Cerebellar cortex (tissue), 1 donor: ENCODE results near the gene BCAM.
A peak's percentile ranks its signal among the peaks of the same experiment; 100 is the strongest.
"Not testable (repeated sequence)": the region's sequence is repeated elsewhere in the genome, so short reads cannot be mapped to it uniquely, and the experiment has no call there.

Source experiments
- DNase-seq: peaks from one replicate; pipeline ENCODE4 v3.0.0-alpha.2; 2015; ENCODE audit warnings: low spot score

Gene BCAM, protein sequence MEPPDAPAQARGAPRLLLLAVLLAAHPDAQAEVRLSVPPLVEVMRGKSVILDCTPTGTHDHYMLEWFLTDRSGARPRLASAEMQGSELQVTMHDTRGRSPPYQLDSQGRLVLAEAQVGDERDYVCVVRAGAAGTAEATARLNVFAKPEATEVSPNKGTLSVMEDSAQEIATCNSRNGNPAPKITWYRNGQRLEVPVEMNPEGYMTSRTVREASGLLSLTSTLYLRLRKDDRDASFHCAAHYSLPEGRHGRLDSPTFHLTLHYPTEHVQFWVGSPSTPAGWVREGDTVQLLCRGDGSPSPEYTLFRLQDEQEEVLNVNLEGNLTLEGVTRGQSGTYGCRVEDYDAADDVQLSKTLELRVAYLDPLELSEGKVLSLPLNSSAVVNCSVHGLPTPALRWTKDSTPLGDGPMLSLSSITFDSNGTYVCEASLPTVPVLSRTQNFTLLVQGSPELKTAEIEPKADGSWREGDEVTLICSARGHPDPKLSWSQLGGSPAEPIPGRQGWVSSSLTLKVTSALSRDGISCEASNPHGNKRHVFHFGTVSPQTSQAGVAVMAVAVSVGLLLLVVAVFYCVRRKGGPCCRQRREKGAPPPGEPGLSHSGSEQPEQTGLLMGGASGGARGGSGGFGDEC

DNA sequence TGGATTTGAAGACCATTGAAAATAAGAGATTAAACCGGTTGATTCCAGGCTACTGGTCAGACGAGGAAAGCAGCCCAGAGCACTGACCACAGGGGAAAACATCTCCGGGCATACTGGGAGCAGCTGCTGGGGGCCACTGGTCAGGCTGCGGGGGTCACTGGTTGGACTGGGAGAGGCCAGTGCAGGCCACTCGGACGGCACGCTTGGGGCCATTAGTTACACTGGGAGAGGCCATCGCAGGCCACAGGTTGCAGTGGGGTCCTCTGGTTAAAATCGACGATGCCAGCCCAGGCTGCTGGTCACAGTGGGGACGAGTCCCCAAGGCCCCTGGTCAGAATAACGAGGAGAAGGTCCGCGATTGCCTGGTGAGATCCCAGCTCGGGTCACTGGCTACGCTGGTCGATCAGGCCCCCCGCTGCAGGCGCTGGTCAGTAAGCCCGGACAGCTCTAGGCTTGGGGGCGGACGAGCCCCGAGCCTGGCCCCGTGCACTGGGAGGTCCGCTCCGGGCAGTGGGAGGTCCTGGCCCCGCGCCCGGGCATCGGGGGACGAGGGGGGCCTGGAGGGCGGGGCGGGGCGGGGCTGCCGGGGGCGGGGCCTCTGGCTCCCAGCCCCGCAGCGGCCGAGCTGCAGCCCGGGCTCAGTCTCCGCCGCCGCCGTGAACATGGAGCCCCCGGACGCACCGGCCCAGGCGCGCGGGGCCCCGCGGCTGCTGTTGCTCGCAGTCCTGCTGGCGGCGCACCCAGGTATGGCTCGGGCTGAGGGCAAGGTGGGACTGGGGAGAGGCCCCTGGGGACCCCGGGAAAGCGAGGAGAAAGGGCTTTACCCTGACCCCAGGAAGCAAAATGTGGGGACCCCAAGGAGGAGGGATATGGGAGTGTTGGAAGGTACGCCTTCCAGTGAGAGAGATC lies at the start of gene BCAM:
Gene BCAM (plus strand): TSS at position 641 of the 909 bp plus-strand sequence. CDS start 22 bp downstream, at position 663.
- peak; percentile 38 for DNase-seq

DNA sequence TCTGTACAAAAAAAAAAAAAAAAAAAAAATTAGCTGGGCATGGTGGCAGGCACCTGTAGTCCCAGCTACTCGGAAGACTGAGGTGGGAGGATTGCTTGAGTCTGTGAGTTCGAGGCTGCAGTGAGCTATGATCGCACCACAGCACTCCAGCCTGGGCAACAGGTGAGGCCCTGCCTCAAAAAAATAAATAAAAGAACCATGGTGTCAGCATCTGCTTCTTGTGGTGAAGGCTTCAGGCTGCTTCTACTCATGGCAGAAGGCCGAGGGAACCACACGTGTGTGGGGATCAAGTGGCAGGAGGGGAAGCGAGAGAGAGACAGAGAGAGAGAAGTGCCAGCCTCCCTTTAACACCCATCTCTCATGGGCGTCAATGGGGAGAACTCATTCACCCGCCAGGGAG lies 46.9 kb upstream of the BCAM start:
- no peak for DNase-seq

DNA sequence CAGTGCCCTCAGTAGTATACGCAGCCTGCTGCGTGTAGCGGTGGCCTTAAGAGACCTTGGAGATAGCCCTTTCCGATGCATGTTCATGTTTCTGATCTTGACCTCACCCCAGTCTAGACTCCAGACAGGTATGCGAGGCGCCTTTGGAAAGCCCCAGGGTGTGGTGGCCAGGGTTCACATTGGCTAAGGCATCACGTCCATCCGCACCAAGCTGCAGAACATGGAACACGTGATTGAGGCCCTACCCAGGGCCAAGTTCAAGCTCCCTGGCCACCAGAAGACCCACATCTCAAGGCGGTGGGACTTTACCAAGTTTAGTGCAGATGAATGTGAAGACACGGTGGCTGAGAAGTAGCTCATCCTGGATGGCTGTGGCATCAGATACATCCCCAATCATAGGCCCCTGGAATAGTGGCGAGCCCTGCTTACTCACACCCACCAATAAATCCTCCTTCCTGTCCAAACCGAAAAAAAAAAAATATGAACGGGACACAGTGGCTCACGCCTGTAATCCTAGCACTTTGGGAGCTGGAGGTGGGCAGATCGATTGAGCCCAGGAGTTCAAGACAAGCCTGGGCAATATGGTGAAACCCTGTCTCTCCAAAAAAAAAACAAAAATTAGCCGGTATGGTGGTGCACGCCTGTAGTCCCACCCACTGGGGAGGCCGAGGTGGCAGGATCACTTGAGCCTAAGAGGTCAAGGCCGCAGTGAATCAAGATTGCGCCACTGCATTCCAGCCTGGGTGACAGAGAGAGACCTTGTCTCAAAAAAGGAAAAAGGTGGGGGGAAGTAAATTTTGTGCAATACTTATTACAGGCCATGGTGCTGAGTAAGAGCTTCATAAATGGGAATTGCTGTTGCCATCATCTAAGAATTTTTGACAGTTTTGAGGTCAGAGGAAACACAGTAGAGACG lies 43.6 kb upstream of the BCAM start:
- no peak for DNase-seq

DNA sequence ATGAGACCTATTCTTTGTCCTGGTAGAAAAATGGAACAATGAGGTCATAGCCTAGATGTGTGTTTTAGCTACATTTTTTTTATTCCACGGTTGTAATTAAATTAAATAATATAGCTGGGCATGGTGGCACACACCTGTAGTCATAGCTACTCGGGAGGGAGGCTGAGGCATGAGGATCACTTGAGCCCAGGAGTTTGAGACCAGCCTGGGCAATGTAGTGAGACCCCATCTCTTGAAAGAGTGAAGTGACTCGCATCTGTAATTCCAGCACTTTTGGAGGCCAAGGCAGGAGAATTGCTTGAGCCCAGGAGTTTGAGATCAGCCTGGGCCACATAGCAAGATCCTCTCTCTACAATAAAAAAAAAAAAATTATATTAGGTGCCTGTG lies 43.0 kb upstream of the BCAM start:
- DNase-seq = no peak

DNA sequence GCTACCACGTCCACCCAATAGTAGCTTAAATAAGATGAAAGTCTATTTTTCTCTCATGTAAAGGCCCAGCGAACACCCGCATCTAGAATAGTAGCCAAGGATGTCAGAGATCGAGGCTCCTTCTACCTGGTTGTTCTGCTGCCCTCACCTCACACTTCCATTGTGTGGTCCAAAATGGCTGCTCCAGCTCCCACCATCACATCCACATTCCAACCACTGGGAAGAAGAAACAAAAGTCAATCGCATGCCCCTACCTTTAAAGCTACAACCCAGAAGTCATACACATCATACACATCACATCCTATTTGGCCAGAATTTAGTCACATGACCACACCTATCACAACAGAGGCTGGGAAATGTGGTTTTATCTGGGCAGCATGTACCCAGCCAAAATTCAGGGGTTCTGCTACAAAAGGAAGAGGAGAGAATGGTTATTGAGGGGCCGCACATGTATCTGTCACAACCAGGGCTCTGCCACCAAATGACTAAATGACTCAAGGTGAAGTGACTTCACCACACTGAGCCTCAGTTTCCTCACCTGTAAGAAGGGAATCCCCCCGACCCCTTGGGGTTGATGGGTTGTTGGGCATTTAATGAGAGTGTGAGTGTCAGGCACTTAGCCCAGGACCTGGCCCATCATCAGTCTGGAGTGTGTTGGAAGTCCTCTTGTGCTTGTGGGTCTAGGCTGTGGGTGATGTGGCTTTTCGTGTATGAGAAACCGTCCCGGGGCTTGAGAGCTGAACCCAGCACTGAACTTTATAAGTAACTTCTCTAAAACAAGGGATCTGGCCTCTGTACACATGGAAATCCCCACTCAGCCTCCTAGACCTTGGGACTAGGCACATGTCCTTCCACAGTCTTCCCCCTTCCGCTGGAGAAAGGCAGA lies 41.4 kb upstream of the BCAM start:
- DNase-seq = no peak

DNA sequence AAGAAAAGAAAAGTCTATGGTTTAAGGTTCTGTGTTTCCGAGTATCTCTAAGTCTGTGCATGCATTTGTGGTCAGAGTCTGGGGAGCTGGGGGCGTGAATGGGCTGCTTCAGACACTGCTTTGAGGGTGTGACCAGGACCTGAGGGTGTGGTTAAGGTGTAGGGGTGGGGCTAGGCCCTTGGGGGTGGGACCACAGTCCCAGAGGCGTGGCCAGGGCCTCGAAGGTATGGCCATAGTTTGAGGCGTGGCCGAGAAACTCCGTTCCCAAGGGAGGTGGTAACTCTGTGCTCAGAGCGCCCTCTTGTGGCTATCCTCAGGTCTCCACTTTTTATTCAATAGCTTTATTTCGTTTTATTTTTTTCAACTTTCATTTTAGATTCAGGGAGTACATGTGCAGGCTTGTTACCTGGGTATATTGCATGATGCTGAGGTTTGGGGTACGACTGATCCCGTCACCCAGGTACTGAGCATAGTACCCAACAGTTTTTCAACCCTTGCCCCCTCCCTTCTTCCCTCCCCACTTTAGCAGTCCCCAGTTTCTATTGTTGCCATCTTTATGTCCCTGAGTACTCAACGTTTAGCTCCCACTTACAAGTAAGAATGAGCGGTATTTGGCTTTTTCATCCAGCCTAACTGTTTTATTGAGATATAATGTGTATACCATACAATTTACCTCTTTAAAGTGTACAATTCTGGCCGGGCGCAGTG lies 38.2 kb upstream of the BCAM start:
- peak; percentile 83 for DNase-seq

DNA sequence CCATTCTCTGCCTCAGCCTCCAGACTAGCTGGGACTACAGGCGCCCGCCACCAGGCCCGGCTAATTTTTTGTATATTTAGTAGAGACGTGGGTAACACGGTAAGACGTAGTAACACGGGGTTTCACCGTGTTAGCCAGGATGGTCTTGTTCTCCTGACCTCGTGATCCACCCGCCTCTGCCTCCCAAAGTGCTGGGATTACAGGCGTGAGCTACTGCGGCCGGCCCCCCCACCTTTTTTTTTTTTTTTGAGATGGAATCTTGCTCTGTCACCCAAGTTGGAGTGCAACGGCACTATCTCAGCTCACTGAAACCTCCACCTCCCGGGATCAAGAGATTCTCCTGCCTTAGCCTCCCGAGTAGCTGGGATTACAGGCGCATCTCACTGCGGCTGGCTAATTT lies 36.8 kb upstream of the BCAM start:
- DNase-seq = not testable (repeated sequence)

DNA sequence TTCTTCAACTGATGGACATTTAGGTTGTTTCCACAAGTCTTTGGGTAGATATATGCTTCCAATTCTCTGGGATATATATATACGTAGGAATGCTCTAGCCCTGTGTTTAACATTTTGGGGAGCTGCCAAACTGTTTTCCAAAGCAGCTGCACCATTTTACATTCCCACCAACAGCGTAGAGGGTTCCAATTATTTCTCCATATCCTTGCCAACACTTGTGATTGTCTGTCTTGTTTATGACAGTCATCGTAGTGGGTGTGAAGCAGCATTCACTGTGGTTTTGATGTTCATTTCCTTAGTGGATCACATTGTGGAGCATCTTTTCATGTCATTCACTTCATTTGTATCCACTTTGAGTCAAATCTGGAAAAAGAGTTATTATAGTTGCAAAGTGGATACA lies 35.9 kb upstream of the BCAM start:
- DNase-seq = no peak

DNA sequence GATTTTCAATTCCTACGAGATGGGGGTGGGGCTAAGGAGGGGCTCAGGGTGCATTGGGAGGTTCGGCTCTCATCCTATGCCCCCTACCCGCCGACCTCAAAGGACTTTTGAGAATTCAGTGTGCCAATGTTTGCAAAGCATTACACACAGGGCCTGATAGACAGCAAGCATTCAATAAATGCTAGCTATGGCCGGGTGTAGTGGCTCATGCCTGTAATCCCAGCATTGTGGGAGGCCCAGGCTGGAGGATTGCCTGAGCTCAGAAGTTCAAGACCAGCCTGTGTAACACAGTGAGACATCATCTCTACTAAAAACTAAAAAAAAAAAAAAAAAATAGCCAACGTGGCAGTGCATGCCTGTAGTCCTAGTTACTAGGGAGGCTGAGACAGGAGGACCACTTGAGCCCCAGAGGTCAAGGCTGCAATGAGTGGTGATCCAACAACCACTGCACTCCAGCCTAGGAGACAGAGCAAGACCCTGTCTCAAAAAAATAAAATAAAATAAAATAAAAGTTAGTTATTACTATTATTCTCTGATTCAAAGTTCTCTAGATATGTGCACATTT lies 33.1 kb upstream of the BCAM start:
- DNase-seq = no peak

DNA sequence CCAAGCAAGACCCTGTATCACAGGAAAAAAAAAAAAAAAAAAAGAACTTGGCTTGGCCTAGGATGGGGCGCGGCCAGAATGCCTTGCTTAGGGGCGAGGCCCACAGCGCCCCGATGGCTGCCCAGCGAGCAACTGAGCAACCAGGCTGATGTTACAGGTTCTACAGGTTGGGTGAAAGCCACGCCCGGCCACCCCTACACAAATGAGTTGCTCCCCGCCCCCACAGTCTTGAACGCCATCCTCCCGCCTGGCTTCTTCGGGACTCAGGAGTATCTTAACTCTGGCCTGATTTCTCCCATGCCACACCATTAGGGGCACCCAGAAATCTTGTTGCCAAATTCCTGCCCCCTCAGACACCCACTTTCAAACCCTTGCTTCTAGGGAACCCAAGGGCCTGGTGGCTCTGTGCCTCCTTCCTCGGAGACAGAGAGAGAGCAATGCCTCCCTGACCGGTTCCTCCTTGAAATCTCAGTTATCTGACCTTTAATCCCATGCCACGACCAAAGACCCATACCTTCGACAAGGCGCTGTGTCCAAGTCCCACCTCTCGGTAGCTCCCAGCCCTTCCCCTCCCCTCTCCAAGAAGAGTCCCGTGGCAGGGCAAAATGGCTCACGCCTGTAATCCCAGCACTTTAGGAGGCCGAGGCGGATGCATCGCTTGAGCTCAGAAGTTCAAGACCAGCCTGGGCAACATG lies 32.4 kb upstream of the BCAM start:
- DNase-seq = no peak

DNA sequence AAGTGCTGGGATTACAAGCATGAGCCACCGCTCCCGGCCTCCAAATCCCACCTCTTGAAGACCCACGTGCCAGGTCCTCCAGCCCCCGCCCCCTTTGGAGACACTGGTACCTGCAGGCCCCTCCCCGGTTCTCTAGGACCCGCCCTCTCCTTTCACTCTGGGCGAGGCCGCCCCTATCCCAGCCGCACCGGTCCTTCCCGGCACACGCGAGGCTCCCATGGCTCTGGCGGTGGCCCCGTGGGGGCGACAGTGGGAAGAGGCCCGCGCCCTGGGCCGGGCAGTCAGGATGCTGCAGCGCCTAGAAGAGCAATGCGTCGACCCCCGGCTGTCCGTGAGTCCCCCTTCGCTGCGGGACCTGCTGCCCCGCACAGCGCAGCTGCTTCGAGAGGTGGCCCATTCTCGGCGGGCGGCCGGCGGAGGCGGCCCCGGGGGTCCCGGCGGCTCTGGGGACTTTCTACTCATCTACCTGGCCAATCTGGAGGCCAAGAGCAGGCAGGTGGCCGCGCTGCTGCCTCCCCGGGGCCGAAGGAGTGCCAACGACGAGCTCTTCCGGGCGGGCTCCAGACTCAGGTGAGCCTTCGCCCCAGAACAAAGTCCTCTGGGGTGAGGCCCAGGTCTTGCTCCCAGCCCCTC lies 31.1 kb upstream of the BCAM start, which contains the start of gene CBLC:
Gene CBLC (plus strand): TSS at position 176 of the 633 bp plus-strand sequence. CDS start 42 bp downstream, at position 218.
- no peak for DNase-seq

DNA sequence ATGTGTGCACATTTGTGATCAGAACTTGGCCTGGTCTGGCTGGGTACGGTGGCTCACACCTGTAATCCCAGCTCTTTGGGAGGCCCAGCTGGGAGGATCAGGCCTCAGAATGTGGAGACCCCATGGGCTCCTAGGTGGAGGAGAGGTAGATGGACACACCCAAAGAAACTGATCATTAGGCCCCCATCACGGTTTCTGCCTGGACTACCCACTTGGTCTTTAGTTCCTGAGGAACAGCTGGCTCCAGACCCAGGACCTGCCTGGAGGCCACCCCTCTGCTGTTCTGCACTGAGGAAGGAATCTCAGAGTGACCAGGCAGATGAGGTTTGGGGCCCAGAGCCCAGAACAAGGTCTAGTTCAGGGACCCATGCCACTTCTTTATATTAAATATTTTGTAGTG lies 29.8 kb upstream of the BCAM start:
- no peak for DNase-seq

DNA sequence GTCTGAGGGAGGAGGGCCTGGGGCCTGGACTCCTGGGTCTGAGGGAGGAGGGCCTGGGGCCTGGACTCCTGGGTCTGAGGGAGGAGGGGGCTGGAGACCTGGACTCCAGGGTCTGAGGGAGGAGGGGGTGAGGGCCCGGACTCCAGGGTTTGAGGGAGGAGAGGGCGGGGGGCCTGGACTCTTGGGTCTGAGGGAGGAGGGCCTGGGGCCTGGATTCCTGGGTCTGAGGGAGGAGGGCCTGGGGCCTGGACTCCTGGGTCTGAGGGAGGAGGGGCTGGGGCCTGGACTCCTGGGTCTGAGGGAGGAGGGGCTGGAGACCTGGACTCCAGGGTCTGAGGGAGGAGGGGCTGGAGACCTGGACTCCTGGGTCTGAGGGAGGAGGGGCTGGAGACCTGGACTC lies 27.2 kb upstream of the BCAM start:
- DNase-seq = not testable (repeated sequence)

DNA sequence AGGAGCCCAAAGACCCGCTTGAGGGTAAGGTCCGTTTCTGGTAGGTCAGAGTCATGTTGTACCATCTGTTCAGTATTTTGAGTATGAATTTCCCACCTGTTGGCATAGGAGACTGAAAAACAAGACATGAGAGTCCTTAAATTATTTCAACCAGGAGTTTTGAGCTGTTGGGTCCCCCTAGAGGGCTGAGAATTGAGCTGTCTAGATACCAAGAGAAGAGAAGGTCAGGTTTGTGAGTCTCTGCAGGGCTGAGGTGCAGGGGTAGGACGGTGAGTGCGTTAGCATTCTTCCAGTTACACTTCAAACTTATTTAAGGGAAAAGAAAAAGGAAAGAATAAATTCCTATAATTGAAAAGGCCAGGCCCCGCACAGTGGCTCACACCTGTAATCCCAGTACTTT lies 26.2 kb upstream of the BCAM start:
- DNase-seq = peak; percentile 49

DNA sequence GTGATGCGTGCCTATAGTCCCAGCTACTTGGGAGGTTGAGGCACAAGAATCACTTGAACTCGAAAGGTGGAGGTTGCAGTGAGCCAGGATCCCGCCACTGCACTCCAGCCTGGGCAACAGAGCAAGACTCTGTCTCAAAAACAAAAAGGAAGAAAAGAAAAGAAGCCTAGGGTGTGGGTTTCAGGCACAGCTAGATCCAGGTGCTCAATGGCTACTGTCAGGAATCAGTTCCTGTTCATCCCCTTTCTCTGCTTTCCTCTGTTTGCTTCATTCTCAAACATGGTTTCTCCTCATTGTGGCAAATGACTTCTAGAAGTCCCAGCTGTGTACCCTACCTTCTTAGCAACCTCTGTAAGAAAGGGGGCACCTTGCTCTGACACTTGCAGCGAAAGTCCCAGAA lies 25.4 kb upstream of the BCAM start:
- no peak for DNase-seq

DNA sequence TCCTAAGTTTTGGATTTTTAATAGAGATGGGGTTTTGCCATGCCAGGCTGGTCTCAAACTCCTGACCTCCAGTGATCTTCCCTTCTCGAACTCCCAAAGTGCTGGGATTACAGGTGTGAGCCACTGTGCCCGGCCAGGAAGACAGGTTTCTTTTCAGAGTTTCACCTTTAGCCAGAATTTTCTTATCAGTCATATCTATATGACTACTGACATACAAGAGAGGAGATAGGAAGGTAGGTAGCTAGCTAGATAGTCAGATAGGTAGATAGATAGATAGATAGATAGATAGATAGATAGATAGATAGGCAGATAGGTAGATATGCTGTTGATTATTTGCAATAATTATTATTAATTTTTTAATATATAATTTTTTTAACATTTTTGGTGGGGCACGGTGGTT lies 23.6 kb upstream of the BCAM start:
- no peak for DNase-seq

DNA sequence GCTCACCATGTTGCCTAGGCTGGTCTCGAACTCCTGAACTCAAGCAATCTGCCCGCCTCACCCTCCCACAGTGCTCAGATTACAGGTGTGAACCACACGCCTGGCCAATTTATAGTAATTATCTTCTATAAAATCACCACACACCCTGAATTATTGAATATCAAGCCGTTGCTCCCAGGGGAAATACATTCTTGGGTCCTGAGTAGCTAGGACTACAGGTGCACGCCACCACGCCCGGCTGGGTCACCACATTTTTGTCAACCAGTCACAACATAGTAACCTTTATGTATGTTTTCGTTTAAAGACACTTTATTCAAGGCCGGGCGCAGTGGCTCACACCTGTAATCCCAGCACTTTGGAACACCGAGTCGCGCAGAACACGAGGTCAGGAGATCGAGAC lies 22.9 kb upstream of the BCAM start:
- no peak for DNase-seq

DNA sequence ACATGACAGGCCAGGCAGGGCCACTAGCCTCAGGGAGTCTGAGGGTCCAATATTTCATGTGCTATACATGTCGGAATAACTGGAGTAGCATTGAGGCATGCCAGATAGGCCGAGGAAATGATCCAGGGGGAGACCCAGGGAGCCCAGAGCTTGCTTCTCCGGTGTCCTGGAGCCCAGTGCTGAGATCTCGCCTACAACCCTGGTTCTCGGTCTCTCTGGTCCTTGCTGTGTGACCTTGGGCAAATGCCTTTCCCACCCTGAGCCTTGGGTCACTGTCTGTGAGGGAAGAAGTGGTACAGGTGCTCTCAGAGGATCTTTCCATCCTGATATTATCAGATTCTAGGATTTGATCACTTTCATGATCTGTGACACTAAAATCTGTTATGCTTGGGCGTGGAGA lies 19.9 kb upstream of the BCAM start:
- no peak for DNase-seq
